GM19099 (cell line): Measurements from ENCODE around the gene IL1RAP.

ENCODE experiments used
- POLR2A ChIP-seq: IDR thresholded peaks from 3 replicates; pipeline ENCODE4 v1.6.1; 2011; ENCODE audit warnings: low read depth; ENCODE audit not compliant: insufficient read length; ENCODE audit errors: extremely low read depth

IL1RAP gene

GRCh38 chr3:190526787-190527762 lies 13.2 kb downstream of the IL1RAP start:
- no peak for TF ChIP-seq POLR2A

- TF ChIP-seq POLR2A = no peak
Measured at GRCh38 chr3:190528706-190529105, 14.8 kb downstream of the IL1RAP start.

- TF ChIP-seq POLR2A = no peak
Measured at GRCh38 chr3:190531406-190531805, 17.5 kb downstream of the IL1RAP start.

- no peak for TF ChIP-seq POLR2A
Measured at GRCh38 chr3:190532731-190533203, 18.9 kb downstream of the IL1RAP start.

DNA sequence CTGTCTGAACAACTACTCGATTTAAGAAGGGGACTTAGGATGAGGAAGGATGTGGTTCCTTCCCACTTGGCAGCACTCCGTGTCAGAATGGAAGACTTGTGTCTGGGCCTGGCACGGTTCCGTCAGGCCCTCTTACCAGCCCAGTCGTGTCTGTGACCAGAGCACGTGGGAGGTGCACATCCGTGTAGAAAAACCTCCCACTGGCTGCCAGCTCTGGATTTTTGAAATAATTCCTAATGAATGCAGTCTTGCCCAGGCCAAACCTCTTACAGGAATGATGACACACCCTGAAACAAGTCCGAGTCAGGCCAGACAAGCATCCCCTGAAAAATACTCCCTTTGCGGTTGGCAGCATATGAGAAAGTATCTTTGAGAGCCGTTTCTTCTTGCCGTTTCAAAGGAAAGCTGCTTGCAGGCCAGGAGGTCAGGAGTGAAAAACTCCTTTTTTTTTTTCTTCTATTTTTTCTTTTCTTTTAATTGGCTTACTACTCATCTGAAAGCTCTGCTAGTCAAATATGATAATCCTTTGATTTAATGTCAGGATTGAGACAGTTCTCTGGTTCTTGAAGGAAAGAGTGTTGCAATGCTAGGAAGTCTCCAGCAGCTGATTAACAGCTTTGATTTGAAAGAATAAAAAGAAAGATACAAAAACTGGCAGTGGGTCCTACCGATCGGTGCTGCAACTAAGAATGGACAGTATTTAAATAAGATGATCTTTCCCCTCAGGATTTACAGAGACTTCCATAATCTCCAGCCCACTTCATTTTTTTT lies 19.8 kb downstream of the IL1RAP start:
- TF ChIP-seq POLR2A = no peak

- no peak for TF ChIP-seq POLR2A
Measured at GRCh38 chr3:190534386-190534785, 20.5 kb downstream of the IL1RAP start.

DNA sequence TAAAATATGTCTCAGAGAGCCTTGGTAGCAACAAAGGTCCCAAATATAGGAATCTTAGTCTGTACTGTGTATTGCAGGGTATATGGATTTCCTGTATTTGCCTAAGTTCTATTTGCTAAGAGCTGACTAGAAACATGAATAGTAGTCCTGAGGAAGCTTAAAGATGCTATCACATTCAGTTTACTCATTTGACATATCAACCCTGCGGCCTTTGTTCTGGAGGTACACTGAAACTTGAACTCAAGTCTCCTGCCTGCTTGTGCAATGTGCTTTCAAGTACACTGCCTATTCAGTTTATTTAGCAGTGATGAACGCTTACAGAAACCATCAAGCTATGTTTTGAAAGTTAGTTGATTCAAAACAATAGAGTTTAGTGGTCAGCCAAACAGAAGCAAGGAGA lies 21.1 kb downstream of the IL1RAP start:
- TF ChIP-seq POLR2A = no peak

DNA sequence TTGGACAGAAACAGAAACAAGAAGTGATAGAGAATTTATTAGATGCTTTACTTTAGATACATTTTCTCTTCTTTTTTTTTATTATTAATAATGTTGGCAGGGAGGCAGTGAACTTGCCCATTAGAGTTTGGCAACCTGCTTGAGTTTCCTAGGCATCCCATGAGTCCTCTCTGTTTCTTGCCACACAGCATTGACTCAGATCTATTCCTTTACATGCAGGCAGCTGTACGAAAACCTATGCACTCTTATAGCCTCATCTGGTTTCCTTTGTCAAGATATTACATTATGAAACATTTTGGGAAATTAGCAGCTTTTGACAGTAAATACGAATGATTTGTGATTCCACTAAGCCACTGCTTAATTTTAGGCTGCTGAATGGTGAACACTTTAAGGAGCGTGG lies 23.3 kb downstream of the IL1RAP start:
- TF ChIP-seq POLR2A = no peak

- no peak for TF ChIP-seq POLR2A
Measured at GRCh38 chr3:190538288-190538687, 24.4 kb downstream of the IL1RAP start.

GRCh38 chr3:190539526-190539925 lies 25.6 kb downstream of the IL1RAP start:
- TF ChIP-seq POLR2A = no peak

- no peak for TF ChIP-seq POLR2A
Measured at GRCh38 chr3:190541008-190541407, 27.1 kb downstream of the IL1RAP start.

- no peak for TF ChIP-seq POLR2A
Measured at GRCh38 chr3:190541560-190541959, 27.7 kb downstream of the IL1RAP start.

- TF ChIP-seq POLR2A = no peak
Measured at GRCh38 chr3:190542846-190543245, 29.0 kb downstream of the IL1RAP start.

DNA sequence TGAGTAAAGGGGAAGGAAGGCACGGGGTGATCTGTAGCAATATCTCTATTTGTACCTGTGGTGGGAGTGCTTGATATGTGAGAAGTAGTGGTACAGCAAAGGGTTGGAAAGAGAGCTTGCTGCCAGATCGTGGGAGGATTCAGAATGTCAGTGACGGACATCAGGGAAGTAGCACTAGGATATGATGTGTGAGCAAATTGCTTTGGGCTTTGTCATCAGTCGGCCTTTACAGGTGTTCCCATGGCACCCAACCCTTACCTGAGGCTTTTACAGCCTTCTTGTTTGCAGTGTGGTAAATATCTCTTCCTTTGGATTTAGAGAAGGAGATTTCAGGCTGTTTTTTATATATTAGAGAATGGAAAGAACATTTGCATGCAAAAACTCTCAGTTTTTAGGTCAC lies 29.8 kb downstream of the IL1RAP start:
- no peak for TF ChIP-seq POLR2A

GRCh38 chr3:190545191-190545590 lies 31.3 kb downstream of the IL1RAP start:
- TF ChIP-seq POLR2A = no peak

DNA sequence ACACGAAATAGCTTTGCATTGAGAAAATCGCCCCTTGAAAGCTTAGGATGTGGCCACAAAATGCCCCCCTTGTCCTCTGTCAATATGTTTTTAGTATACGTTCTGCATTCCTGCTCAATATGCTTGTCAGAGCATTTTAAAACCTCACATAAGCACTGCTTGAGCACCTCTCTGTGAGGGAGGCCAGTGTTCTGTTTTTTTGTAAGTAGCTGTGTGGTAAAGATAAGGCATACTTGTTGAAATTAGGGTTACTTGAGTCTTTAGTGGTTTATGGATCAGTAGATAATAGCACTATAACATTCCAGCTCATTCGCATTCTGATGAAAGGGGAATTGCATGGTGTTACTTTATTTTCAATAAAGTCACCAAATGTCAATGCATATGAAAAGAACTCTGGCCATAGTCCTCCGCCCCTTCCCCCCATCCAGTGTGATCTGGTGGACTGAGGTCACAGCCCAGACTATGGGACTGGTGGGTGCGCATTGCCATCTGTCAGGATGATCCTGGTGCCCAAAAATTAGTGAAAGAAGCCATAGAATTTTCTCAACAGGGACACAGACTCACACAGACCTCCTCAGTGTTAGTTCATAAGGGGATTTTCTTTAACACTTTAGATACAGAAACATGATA lies 33.1 kb downstream of the IL1RAP start:
- TF ChIP-seq POLR2A = no peak

DNA sequence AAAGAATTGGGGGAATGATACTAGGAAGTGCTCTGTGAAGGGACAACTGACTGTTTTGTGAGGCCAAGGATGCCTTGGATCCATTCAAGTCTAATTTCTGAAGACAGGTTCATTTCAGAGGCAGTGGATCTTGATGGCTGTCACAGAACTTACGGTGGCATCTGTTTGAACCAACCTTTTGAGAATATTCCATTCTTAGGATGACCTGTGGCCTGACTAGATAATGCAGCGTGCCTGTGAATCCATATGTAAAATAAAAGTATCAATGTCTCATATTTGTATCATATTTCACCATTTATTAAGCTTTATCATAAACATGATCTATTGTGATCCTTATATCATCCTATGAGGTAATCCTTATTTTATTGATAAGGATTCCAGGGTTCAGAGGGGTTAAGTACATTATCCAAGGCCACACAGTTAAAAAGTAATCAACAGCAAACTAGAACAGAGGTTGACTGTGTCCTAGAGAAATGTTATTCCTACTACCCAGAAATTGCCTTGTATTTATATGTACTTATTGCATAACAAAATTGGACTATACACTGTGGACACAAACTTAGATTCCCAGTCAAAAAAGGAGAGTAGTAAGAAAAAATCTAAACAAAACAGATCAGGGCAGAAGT lies 34.3 kb downstream of the IL1RAP start:
- no peak for TF ChIP-seq POLR2A
